Stomach (tissue), 19 donors: Measurements from ENCODE around the gene COMP. TPM values are rescaled to one million over a fixed set of nuclear protein-coding genes. Genes with fewer than 3 reads are reported as not detected.
A peak's percentile ranks its signal among the peaks of the same experiment; 100 is the strongest.

ENCODE experiments used
- DNase-seq, 2 donors: peaks; one replicate each; pipeline versions ENCODE4 v3.0.0 to v3.0.0-alpha.2; 2013 to 2019
- H3K27ac ChIP-seq, 5 donors: fragments of 200-600 bp in 4 of 5; sonication (generic) in 4 of 5; one replicate each; pipeline ENCODE4 v1.5.1; 2013 to 2019; ENCODE audit warnings: mild to moderate bottlenecking in 1 of 5, moderate library complexity in 1 of 5
- H3K27me3 ChIP-seq, 3 donors: fragments of 200-600 bp; sonication (generic); one replicate each; pipeline ENCODE4 v1.5.1; 2017 to 2019; ENCODE audit warnings: mixed run types in 1 of 3
- H3K36me3 ChIP-seq, 4 donors: fragments of 200-600 bp; sonication (generic); 1 replicate in 3 of 4; 2 replicates in 1 of 4; pipeline ENCODE4 v1.5.1; 2016 to 2019
- H3K4me1 ChIP-seq, 4 donors: fragments of 200-600 bp; sonication (generic); one replicate each; pipeline ENCODE4 v1.5.1; 2016 to 2019
- H3K4me3 ChIP-seq, 4 donors: fragments of 200-600 bp; sonication (generic) in 3 of 4; one replicate each; pipeline ENCODE4 v1.5.1; 2016 to 2019; ENCODE audit warnings: mild to moderate bottlenecking in 1 of 4
- H3K9me3 ChIP-seq, 4 donors: fragments of 200-600 bp; sonication (generic); one replicate each; pipeline ENCODE4 v1.5.1; 2016 to 2019
- EP300 ChIP-seq: sonication (generic); formaldehyde crosslinking; IDR thresholded peaks from one replicate; pipeline ENCODE4 v1.6.1; 2017; ENCODE audit warnings: antibody characterized with exemption
- POLR2A ChIP-seq, 4 donors: fragments of 450-650 bp; IDR thresholded peaks; one replicate each; pipeline ENCODE4 v1.6.1; 2016; ENCODE audit warnings: antibody characterized with exemption in 4 of 4, control low read depth in 2 of 4, mild to moderate bottlenecking in 1 of 4, moderate library complexity in 1 of 4
- POLR2AphosphoS5 ChIP-seq, 3 donors: sonication (generic); formaldehyde crosslinking; IDR thresholded peaks; one replicate each; pipeline ENCODE4 v1.6.1; 2016; ENCODE audit warnings: antibody characterized with exemption in 3 of 3
- WGBS, 5 donors: extraction: QIAGEN DNeasy Blood & Tissue Kit in 3 of 5; methylation state at CpG; one replicate each; pipeline versions ENCODE4 v1.1.5 to v1.1.7; 2013 to 2018; 5-methylcytosine and 5-hydroxymethylcytosine counted together
- intact Hi-C: fragments of 100-400 bp; cut with DNase I; formaldehyde crosslinking; loops from one replicate; pipeline ENCODE4 v1.15.1; 2023; ENCODE audit warnings: low total_unique reads
- long read RNA-seq, 10 donors: transcript quantifications; one replicate each; lab custom pipeline, GENCODE V29; 2026
- polyA plus RNA-seq, 3 donors: library from polyadenylated mRNA; stranded (reverse); fragments of 200-250 nt; gene quantifications; one replicate each; pipeline ENCODE4 v1.2.3, GENCODE V29; 2013
- total RNA-seq, 5 donors: library from RNA; depleted of rRNA; stranded (reverse); fragments of >200 nt; gene quantifications; one replicate each; pipeline versions ENCODE4 v1.1.0 to v1.2.3, GENCODE V29; 2014 to 2016
- TF ChIP-seq, protein P1 (sequence below), 7 experiments: fragments of 450-650 bp in 4 of 7; fragments of 200-600 bp in 3 of 7; sonication (generic) in 3 of 7; IDR thresholded peaks; one replicate each; pipeline ENCODE4 v1.5.1; 2016 to 2019; ENCODE audit warnings: antibody characterized with exemption in 7 of 7, control low read depth in 2 of 7, mild to moderate bottlenecking in 1 of 7
- donor health status: healthy with polysubstance abuse.
- donor health status: Bipolar disorder and iron deficiency.
- donor health status: healthy.

COMP gene
- total RNA-seq = 1 to 10 TPM in 1 of 5 donors, not detected in 4; 1.4 TPM
- 1 to 10 TPM in 2 of 3 donors, under 1 TPM in 1; 0.62 to 4.1 (median 1.8) TPM for polyA plus RNA-seq
- long read RNA-seq, donor 1 = 0 reads
- long read RNA-seq, donor 2 = 0 reads
- long read RNA-seq, donor 3 = 0 reads
- long read RNA-seq, donor 4 = 0 reads
- long read RNA-seq, donor 5 = 0 reads
- long read RNA-seq, donor 6, partial matches to known transcripts = 0 of 1 reads
- long read RNA-seq, donor 6, other reads (novel, unspliced or antisense) = 0 of 1 reads
- long read RNA-seq, donor 7 = 0 reads
- long read RNA-seq, donor 8, partial matches to known transcripts = 0 of 1 reads
- long read RNA-seq, donor 8, other reads (novel, unspliced or antisense) = 0 of 1 reads
- long read RNA-seq, donor 9 = 0 reads
- long read RNA-seq, donor 10 = 0 reads

DNA sequence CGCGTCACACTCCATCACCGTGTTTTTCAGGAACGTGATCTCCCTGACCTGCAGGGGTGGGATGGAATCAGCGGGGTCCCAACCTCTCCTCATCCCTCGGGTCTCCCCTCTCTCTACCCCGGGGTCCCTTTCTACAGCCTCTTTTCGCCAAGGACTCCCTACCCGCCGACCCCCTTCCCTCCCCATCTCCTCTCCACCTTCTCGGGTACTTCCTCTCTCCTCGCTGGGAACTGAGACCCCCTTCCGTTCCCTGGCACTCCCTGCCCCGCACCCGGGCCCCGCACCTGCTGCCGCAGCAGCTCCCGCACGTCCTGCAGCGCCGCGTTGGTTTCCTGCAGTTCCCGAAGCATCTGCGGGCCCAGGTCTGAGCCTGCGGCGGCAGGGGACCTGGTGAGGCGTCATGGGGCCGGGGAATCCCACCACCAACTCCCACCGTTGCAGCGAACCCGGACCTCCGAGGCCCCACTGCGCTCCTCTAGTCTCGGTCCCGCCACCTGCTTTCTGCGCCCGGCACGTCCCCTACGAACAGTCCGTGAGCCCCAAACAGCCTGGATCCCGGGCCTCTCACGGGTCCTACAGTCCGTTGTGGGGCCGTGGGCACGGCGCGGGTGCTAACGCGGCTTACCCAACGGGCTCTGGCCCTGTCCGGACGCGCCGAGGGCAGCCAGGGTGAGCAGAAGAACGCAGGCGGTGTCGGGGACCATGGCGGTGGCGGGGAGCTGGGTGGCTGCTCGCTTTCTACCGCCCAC lies at the start of gene COMP:
Gene COMP, minus strand, starts transcription at position 740 of the 749 bp plus-strand sequence. Its CDS starts 36 bp downstream, at position 704.
- peaks cover 38 to 56% (median 47%) of the 10 kb centered on the region in 4 donors for H3K4me1 ChIP-seq
- intact Hi-C loops = no loop called here
- H3K4me3 ChIP-seq = peak within 1 kb of the TSS; percentile 23 to 50 (median 34)
- H3K9me3 ChIP-seq = no peaks in the 10 kb centered on the region
- peaks cover 39 to 100% (median 71%) of the 10 kb centered on the region in 3 donors for H3K27me3 ChIP-seq
- no peak within 1 kb of the TSS for H3K27ac ChIP-seq
- 2 to 4% (median 3%) methylated on average over 35 to 61 of the region's 61 CpGs for WGBS, 5 donors
- no peak for TF ChIP-seq POLR2A (IDR thresholded peaks at IDR 0.05)
- no peak for TF ChIP-seq POLR2AphosphoS5 (IDR thresholded peaks at IDR 0.05)
- TF ChIP-seq, protein P1, sequence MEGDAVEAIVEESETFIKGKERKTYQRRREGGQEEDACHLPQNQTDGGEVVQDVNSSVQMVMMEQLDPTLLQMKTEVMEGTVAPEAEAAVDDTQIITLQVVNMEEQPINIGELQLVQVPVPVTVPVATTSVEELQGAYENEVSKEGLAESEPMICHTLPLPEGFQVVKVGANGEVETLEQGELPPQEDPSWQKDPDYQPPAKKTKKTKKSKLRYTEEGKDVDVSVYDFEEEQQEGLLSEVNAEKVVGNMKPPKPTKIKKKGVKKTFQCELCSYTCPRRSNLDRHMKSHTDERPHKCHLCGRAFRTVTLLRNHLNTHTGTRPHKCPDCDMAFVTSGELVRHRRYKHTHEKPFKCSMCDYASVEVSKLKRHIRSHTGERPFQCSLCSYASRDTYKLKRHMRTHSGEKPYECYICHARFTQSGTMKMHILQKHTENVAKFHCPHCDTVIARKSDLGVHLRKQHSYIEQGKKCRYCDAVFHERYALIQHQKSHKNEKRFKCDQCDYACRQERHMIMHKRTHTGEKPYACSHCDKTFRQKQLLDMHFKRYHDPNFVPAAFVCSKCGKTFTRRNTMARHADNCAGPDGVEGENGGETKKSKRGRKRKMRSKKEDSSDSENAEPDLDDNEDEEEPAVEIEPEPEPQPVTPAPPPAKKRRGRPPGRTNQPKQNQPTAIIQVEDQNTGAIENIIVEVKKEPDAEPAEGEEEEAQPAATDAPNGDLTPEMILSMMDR (IDR thresholded peaks at IDR 0.05) = no peak
- no peak for TF ChIP-seq EP300
- H3K36me3 ChIP-seq = no peaks in the 10 kb centered on the region
- DNase-seq = peak in 1 of 2 donors; percentile 13

DNA sequence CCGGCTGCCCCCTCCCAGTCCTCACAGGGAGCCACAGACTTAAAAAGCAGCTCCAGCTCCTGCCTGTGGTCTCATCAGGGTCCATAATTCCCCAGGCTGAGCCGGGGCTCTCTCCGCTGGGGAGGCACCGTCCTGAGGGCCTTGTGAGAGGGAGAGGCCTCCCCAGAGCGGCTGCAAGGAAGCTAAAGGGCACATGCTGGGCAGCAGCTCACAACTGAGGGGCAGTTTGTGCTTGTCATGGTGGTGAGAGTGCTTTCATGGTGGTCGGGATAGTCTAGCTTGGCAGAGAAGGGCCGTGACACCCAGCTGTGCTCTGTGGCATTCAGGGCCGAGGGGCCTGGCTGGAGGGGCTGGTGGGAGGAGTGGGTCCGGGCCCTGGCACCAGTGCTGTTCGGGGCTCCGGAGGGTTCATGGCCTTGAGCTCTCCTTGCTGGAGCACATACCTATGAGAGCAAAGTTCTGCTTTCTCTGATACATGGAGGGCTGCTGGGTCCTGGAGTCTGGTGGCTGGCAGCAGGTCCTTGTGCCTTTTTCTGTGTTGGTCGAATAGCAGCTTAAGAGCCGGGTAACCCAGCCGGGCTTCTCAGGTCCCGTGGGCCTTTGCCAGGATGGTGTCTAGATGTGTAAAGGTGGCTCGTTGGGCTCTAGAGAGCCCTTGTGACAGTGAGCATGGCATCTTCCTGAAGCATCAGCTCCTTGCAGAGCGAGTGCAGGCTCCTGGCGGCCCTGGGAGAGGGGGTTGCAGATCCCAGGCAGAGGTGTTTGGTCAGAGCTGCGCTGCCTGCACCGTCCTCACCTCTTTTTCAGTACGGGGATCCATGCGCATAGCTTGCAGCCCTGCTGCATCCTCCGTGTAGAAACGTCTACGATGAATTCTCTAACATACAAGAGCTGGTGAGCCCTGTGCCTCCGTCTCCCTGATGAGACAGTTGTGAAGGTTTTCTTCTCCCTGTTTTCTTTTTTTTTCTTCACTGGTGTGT lies 49.5 kb upstream of the COMP start:
- peaks cover 7 to 26% (median 12%) of the 10 kb centered on the region in 4 donors for H3K36me3 ChIP-seq
- peaks cover 59 to 100% (median 97%) of the 10 kb centered on the region in 4 donors for H3K4me1 ChIP-seq
- H3K27ac ChIP-seq = peak overlapping the region in 2 of 5 donors; percentile 18 to 44
- no peaks in the 10 kb centered on the region for H3K27me3 ChIP-seq
- DNase-seq = no peak
- TF ChIP-seq POLR2A (IDR thresholded peaks at IDR 0.05) = no peak
- no peak for TF ChIP-seq POLR2AphosphoS5 (IDR thresholded peaks at IDR 0.05)
- TF ChIP-seq, protein P1 (IDR thresholded peaks at IDR 0.05) = no peak
- TF ChIP-seq EP300 = no peak
- H3K9me3 ChIP-seq = no peaks in the 10 kb centered on the region
- intact Hi-C loops = loop anchor here (10.0 kb wide), 1 partner anchor 386 kb away; no protein-coding TSS in a partner anchor
- 56 to 75% (median 61%) methylated on average over 22 to 26 of the region's 26 CpGs for WGBS, 5 donors
- H3K4me3 ChIP-seq = peak overlapping the region in 1 of 4 donors; percentile 10

DNA sequence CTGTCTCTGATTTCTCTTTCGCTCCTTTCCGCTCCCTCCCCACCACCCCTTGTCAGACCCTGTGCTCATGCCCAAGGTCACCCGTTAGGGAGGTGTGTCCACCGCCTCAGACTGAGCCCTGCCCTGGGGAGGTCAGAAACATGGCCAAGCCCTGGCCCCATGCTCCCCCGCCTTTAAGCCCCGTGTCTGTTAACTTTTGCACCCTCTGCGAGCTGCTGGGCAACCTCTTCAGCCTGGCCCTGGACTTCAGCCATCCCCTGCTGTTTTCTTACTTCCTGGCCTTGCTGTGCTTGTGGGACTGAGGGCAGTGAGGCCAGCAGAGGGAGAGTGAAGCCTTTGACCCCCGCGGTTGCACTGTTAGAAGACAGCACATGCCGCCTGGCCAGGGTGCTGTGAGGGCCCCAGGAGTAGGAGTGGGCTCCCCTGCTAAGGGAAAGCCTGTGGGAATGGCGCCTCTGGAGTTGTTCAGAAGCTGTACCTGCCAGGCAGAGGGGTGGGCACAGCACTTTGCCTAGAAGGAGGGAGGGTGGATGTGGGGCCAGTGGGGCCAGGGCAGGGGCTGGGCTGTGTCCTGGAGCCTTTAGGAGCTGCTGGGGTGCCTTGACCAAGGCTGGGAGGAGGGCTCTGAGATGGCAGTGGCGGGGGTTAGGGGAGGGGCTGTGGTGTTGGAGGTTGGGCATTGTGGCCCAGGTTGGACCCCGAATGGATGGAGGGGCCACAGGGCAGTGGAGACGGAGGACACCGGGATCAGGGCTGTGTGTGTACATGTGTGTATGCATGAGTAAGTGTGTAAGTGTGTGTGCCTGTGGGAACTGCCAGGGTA lies 48.6 kb upstream of the COMP start:
- Histone ChIP-seq H3K4me3 (peak overlapping the region in 1 of 4 donors; percentile 25), H3K9me3 (no peaks in the 10 kb centered on the region), H3K27me3 (no peaks in the 10 kb centered on the region), H3K4me1 (peaks cover 67 to 100% (median 98%) of the 10 kb centered on the region in 4 donors), H3K36me3 (peaks cover 11 to 36% (median 18%) of the 10 kb centered on the region in 4 donors), H3K27ac (peak overlapping the region in 1 of 5 donors; percentile 18)
- peak; percentile 20 to 61 for DNase-seq
- WGBS, 5 donors = 43 to 66% (median 52%) methylated on average over 14 to 15 of the region's 15 CpGs
- TF ChIP-seq, protein P1 (IDR thresholded peaks at IDR 0.05) = no peak
- no peak for TF ChIP-seq POLR2A (IDR thresholded peaks at IDR 0.05)
- TF ChIP-seq EP300 = no peak
- TF ChIP-seq POLR2AphosphoS5 (IDR thresholded peaks at IDR 0.05) = no peak
- intact Hi-C loops = loop anchor here (10.0 kb wide), 1 partner anchor 385 kb away; no protein-coding TSS in a partner anchor
